PC-9 (cell line): ENCODE results near the gene ARID2. TPM values are rescaled to one million over a fixed set of nuclear protein-coding genes. Genes with fewer than 3 reads are reported as not detected.

Experiments
- BruUV-seq: library from RNA; stranded (reverse); fragments of 400-500 nt; replicated peaks from 2 replicates; lab custom pipeline; 2021; lab: Mats Ljungman, UMichigan
- CTCF ChIA-PET: fragments of 300-600 bp; sonication (Branson Sonifier 250); formaldehyde crosslinking; loops from one replicate; lab custom pipeline; 2022; ENCODE audit warnings: antibody characterized with exemption; lab: Charles Lee
- POLR2A ChIA-PET: fragments of 300-600 bp; sonication (Branson Sonifier 250); formaldehyde crosslinking; loops from one replicate; lab custom pipeline; 2022; ENCODE audit warnings: antibody characterized with exemption; ENCODE audit not compliant: unreplicated experiment; lab: Charles Lee
- DNase-seq, 2 experiments: peaks; one replicate each; pipeline versions ENCODE4 v3.0.0 to v3.0.0-alpha.2; 2015 to 2022; ENCODE audit warnings: mixed read lengths in 1 of 2
- H2AFZ ChIP-seq: fragments of 200-600 bp; sonication (generic); 2 replicates; pipeline ENCODE4 v1.8.1; 2017; ENCODE audit warnings: antibody characterized with exemption
- H3F3A ChIP-seq: fragments of 200-600 bp; sonication (generic); 2 replicates; pipeline ENCODE4 v1.8.1; 2017; ENCODE audit warnings: antibody characterized with exemption, mild to moderate bottlenecking, low read depth; ENCODE audit not compliant: insufficient read depth
- H3K27ac ChIP-seq: fragments of 200-600 bp; sonication (generic); 2 replicates; pipeline ENCODE4 v1.6.1; 2016; ENCODE audit warnings: mixed run types
- H3K27me3 ChIP-seq: fragments of 200-600 bp; sonication (generic); 2 replicates; pipeline ENCODE4 v1.6.1; 2016; ENCODE audit warnings: low read depth, mixed run types; ENCODE audit not compliant: insufficient read depth
- H3K36me3 ChIP-seq: fragments of 200-600 bp; sonication (generic); 2 replicates; pipeline ENCODE4 v1.6.1; 2016; ENCODE audit warnings: low read depth, mixed run types
- H3K4me1 ChIP-seq: fragments of 200-600 bp; sonication (generic); replicated peaks from 2 replicates; pipeline ENCODE4 v1.6.1; 2016; ENCODE audit warnings: mixed run types; ENCODE audit not compliant: insufficient read depth
- H3K4me2 ChIP-seq: fragments of 200-600 bp; sonication (generic); 2 replicates; pipeline ENCODE4 v1.6.1; 2017; ENCODE audit warnings: mixed run types
- H3K4me3 ChIP-seq: fragments of 200-600 bp; sonication (generic); 2 replicates; pipeline ENCODE4 v1.6.1; 2016; ENCODE audit warnings: mixed run types
- H3K79me2 ChIP-seq: fragments of 200-600 bp; sonication (generic); 2 replicates; pipeline ENCODE4 v1.6.1; 2017; ENCODE audit warnings: low read depth, mixed run types
- H3K9me2 ChIP-seq: fragments of 200-600 bp; sonication (generic); 2 replicates; pipeline ENCODE4 v1.8.1; 2017; ENCODE audit warnings: mild to moderate bottlenecking; ENCODE audit not compliant: insufficient read depth
- H3K9me3 ChIP-seq: fragments of 200-600 bp; sonication (generic); 2 replicates; pipeline ENCODE4 v1.8.1; 2016; ENCODE audit warnings: low read depth; ENCODE audit not compliant: insufficient read depth
- H4K20me1 ChIP-seq: fragments of 200-600 bp; sonication (generic); 2 replicates; pipeline ENCODE4 v1.8.1; 2017; ENCODE audit not compliant: insufficient read depth
- CTCF ChIP-seq: fragments of 200-600 bp; sonication (generic); conservative IDR thresholded peaks from 2 replicates; pipeline ENCODE4 v1.6.1; 2017; ENCODE audit warnings: mixed run types, antibody characterized with exemption, mild to moderate bottlenecking, moderate library complexity
- EZH2 ChIP-seq: fragments of 200-600 bp; sonication (generic); IDR thresholded peaks from 2 replicates; pipeline ENCODE4 v1.8.0; 2017; ENCODE audit warnings: antibody characterized with exemption, low read depth
- intact Hi-C: fragments of 100-400 bp; cut with micrococcal nuclease; formaldehyde crosslinking; loops from one replicate; pipeline ENCODE4 v1.10.0; 2022; ENCODE audit not compliant: unreplicated experiment
- total RNA-seq: library from RNA; stranded (reverse); gene quantifications from 2 replicates; pipeline ENCODE4 v1.2.3, GENCODE V29; 2021

ARID2 gene
- total RNA-seq, 1 experiment from 2014 or later: 24.6 TPM

- H4K20me1 ChIP-seq: no peaks in the 10 kb centered on the region
- no TSS peak for BruUV-seq
- no peak overlapping the region for H3K4me3 ChIP-seq
- TF ChIP-seq EZH2 (no peak), CTCF (no peak)
- H3K36me3 ChIP-seq: peaks cover 15% of the 10 kb centered on the region
- POLR2A ChIA-PET: interaction anchor here (0.6 to 0.7 kb wide), 2 partner anchors 409 to 667 kb away, joined by 4 to 6 read pairs; no protein-coding TSS in a partner anchor
- no peaks in the 10 kb centered on the region for H3K4me1 ChIP-seq
- no peaks in the 10 kb centered on the region for H3F3A ChIP-seq
- no peak overlapping the region for H3K27ac ChIP-seq
- H3K79me2 ChIP-seq: no peaks in the 10 kb centered on the region
- no peak for DNase-seq
- CTCF ChIA-PET: no interaction called here
- H2AFZ ChIP-seq: no peak overlapping the region
- H3K27me3 ChIP-seq: no peaks in the 10 kb centered on the region
- H3K4me2 ChIP-seq: no peak overlapping the region
- intact Hi-C loops: no loop called here
- peaks cover 5% of the 10 kb centered on the region; the same call in 1 of the 2 replicates for H3K9me3 ChIP-seq
- no peaks in the 10 kb centered on the region for H3K9me2 ChIP-seq
Observed at GRCh38 chr12:45827974-45828373, 98.5 kb downstream of the ARID2 start.

- Histone ChIP-seq H3F3A (no peaks in the 10 kb centered on the region), H3K79me2 (no peaks in the 10 kb centered on the region), H3K9me3 (peaks cover 5% of the 10 kb centered on the region; the same call in 1 of the 2 replicates), H3K9me2 (no peaks in the 10 kb centered on the region), H4K20me1 (no peaks in the 10 kb centered on the region), H3K27ac (no peak overlapping the region), H2AFZ (no peak overlapping the region), H3K4me1 (no peaks in the 10 kb centered on the region), H3K27me3 (no peaks in the 10 kb centered on the region), H3K4me2 (no peak overlapping the region), H3K36me3 (peaks cover 11% of the 10 kb centered on the region), H3K4me3 (no peak overlapping the region)
- BruUV-seq: no TSS peak
- ChIA-PET POLR2A (interaction anchor here (0.6 kb wide), 1 partner anchor 409 kb away, joined by 6 read pairs; no protein-coding TSS in a partner anchor), CTCF (no interaction called here)
- TF ChIP-seq CTCF: no peak
- no peak for TF ChIP-seq EZH2
- no peak for DNase-seq
- intact Hi-C loops: no loop called here
Observed at GRCh38 chr12:45828402-45828801, 98.9 kb downstream of the ARID2 start.

GRCh38 chr12:45831590-45831989, 102.1 kb downstream of the ARID2 start:
- no peak for DNase-seq
- CTCF ChIA-PET: no interaction called here
- POLR2A ChIA-PET: no interaction called here
- H3K4me3 ChIP-seq: no peak overlapping the region
- no peaks in the 10 kb centered on the region for H3K27me3 ChIP-seq
- H3K27ac ChIP-seq: no peak overlapping the region
- no peaks in the 10 kb centered on the region for H3K9me2 ChIP-seq
- peaks cover 5% of the 10 kb centered on the region; the same call in 1 of the 2 replicates for H3K9me3 ChIP-seq
- intact Hi-C loops: no loop called here
- H3K4me1 ChIP-seq: no peaks in the 10 kb centered on the region
- no peaks in the 10 kb centered on the region for H3F3A ChIP-seq
- BruUV-seq: no TSS peak
- no peaks in the 10 kb centered on the region for H3K79me2 ChIP-seq
- H2AFZ ChIP-seq: no peak overlapping the region
- TF ChIP-seq CTCF: no peak
- no peak for TF ChIP-seq EZH2
- no peak overlapping the region for H3K4me2 ChIP-seq
- H3K36me3 ChIP-seq: peaks cover 9% of the 10 kb centered on the region
- H4K20me1 ChIP-seq: no peaks in the 10 kb centered on the region
